Measurements from ENCODE around the gene EMP2.

GRCh38 chr16:10629592-10629963 lies 49.2 kb upstream of the EMP2 start:
- no peak for TF ChIP-seq EZH2 (IDR thresholded peaks at IDR 0.05; ENCODE audit: borderline replicate concordance, insufficient read depth, low read length, poor library complexity, severe bottlenecking)
- no peak for TF ChIP-seq CTCF (IDR thresholded peaks at IDR 0.05; ENCODE audit: poor library complexity, severe bottlenecking)
- no peak for TF ChIP-seq RAD21 (conservative IDR thresholded peaks at IDR 0.05)
- no peak for TF ChIP-seq SMC3 (conservative IDR thresholded peaks at IDR 0.05; ENCODE audit: poor library complexity)
- no peak for TF ChIP-seq REST (IDR thresholded peaks at IDR 0.05; ENCODE audit: borderline replicate concordance)
- no peak for TF ChIP-seq MXI1 (conservative IDR thresholded peaks at IDR 0.05; ENCODE audit: poor library complexity, severe bottlenecking)
- no peak for TF ChIP-seq TAF1 (IDR thresholded peaks at IDR 0.05; ENCODE audit: low read depth)

Measured in neural cell (in vitro differentiated cells).